Measurements from ENCODE around the gene IFITM2. TPM values are rescaled to one million over a fixed set of nuclear protein-coding genes. Genes with fewer than 3 reads are reported as not detected.

Gene IFITM2
- total RNA-seq (2022; extraction: Qiagen RNA extraction; ENCODE audit: low read depth) = 56.4 to 65.7 TPM (median 61.5 TPM) in 5 replicates

DNA sequence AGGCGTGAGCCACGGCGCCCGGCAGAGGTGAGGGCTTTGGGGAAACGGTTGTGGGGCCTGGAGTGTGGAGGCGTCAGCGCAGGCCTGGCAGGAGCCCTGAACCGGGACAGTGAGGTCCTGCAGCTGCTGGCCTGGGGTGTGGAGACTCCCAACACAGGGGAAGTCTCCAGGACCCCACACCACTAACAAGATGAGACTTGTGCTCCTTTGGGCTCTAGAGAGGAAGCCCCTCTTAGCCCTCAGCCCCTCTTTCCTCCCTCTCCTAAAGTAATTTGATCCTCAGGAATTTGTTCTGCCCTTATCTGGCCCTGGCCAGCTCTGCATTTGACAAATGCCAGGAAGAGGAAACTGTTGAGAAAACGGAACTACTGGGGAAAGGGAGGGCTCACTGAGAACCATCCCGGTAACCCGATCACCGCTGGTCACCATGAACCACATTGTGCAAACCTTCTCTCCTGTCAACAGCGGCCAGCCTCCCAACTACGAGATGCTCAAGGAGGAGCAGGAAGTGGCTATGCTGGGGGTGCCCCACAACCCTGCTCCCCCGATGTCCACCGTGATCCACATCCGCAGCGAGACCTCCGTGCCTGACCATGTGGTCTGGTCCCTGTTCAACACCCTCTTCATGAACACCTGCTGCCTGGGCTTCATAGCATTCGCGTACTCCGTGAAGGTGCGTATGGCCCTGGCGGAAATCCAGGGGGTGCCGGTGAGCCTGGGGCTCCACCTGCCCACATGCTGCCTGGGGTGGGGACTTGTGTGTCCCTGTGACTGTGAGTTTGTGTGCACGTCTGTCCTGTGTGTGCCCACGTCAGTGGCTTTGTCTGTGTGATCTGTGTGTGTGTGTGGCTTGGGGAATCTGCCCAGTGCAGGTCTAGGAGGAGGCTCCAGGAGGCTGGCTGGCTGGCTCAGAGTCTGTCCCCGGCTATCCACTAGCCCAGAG is at the start of gene IFITM2:
TSS of gene IFITM2 (plus strand) at position 51 of the 943 bp plus-strand sequence. CDS start at position 428, 377 bp downstream.

GRCh38 chr11:278001-278951 is 29.3 kb upstream of the IFITM2 start, which contains the start of gene NLRP6:
NLRP6 (plus strand) TSS chr11:278407; CDS start chr11:278570, 163 bp downstream.

GRCh38 chr11:288478-289397 is 18.9 kb upstream of the IFITM2 start, which contains the start of gene PGGHG:
PGGHG (plus strand) TSS chr11:289126; CDS start chr11:289817, 691 bp downstream.

GRCh38 chr11:299081-299891 is 8.3 kb upstream of the IFITM2 start, which contains the start of gene IFITM5:
IFITM5 (minus strand) TSS chr11:299526; CDS start chr11:299490, 36 bp downstream.

GRCh38 chr11:313787-314553 is 6.4 kb downstream of the IFITM2 start, which contains the start of gene IFITM1:
IFITM1 (plus strand) TSS chr11:314040; CDS start chr11:314171, 131 bp downstream.

Other genes starting within 250 kb of the IFITM2 start
- not detected in 5 replicates for gene SCGB1C1, start 114.7 kb upstream of the IFITM2 start, total RNA-seq (2022; extraction: Qiagen RNA extraction; ENCODE audit: low read depth)
- gene BET1L, start 100.4 kb upstream of the IFITM2 start, total RNA-seq (2022; extraction: Qiagen RNA extraction; ENCODE audit: low read depth) = 39.2 to 51.8 TPM (median 44.9 TPM) in 5 replicates
- 104 to 118 TPM (median 111 TPM) in 5 replicates for gene RIC8A, start 100.1 kb upstream of the IFITM2 start, total RNA-seq (2022; extraction: Qiagen RNA extraction; ENCODE audit: low read depth)
- 13.8 to 20.8 TPM (median 18.3 TPM) in 5 replicates for gene SIRT3, start 71.5 kb upstream of the IFITM2 start, total RNA-seq (2022; extraction: Qiagen RNA extraction; ENCODE audit: low read depth)
- 169 to 199 TPM (median 171 TPM) in 5 replicates for gene PSMD13, start 70.8 kb upstream of the IFITM2 start, total RNA-seq (2022; extraction: Qiagen RNA extraction; ENCODE audit: low read depth)
- gene NLRP6, start 29.4 kb upstream of the IFITM2 start, total RNA-seq (2022; extraction: Qiagen RNA extraction; ENCODE audit: low read depth) = 0.08 TPM in 1 of 5 replicates, not detected in the others
- 6.4 to 11.8 TPM (median 10.0 TPM) in 5 replicates for gene PGGHG, start 18.7 kb upstream of the IFITM2 start, total RNA-seq (2022; extraction: Qiagen RNA extraction; ENCODE audit: low read depth)
- not detected in 5 replicates for gene IFITM5, start 8.3 kb upstream of the IFITM2 start, total RNA-seq (2022; extraction: Qiagen RNA extraction; ENCODE audit: low read depth)
- gene IFITM1, start 6.2 kb downstream of the IFITM2 start, total RNA-seq (2022; extraction: Qiagen RNA extraction; ENCODE audit: low read depth) = 0.25 to 0.75 TPM (median 0.49 TPM) in 5 replicates
- gene IFITM3, start 13.0 kb downstream of the IFITM2 start, total RNA-seq (2022; extraction: Qiagen RNA extraction; ENCODE audit: low read depth) = 20.4 to 36.3 TPM (median 31.6 TPM) in 5 replicates
- 11.0 to 22.7 TPM (median 15.6 TPM) in 5 replicates for gene B4GALNT4, start 61.7 kb downstream of the IFITM2 start, total RNA-seq (2022; extraction: Qiagen RNA extraction; ENCODE audit: low read depth)
- gene PKP3, start 86.4 kb downstream of the IFITM2 start, total RNA-seq (2022; extraction: Qiagen RNA extraction; ENCODE audit: low read depth) = 26.4 to 39.8 TPM (median 36.5 TPM) in 5 replicates
- gene SIGIRR, start 107.2 kb downstream of the IFITM2 start, total RNA-seq (2022; extraction: Qiagen RNA extraction; ENCODE audit: low read depth) = 59.9 to 95.2 TPM (median 84.4 TPM) in 5 replicates
- 0.61 to 1.6 TPM (median 1.2 TPM) in 5 replicates for gene ANO9, start 134.2 kb downstream of the IFITM2 start, total RNA-seq (2022; extraction: Qiagen RNA extraction; ENCODE audit: low read depth)
- gene PTDSS2, start 142.5 kb downstream of the IFITM2 start, total RNA-seq (2022; extraction: Qiagen RNA extraction; ENCODE audit: low read depth) = 31.4 to 49.0 TPM (median 44.3 TPM) in 5 replicates
- gene RNH1, start 199.4 kb downstream of the IFITM2 start, total RNA-seq (2022; extraction: Qiagen RNA extraction; ENCODE audit: low read depth) = 119 to 170 TPM (median 165 TPM) in 5 replicates
- gene HRAS, start 227.8 kb downstream of the IFITM2 start, total RNA-seq (2022; extraction: Qiagen RNA extraction; ENCODE audit: low read depth) = 93.4 to 148 TPM (median 142 TPM) in 5 replicates
- 0.45 to 0.96 TPM (median 0.67 TPM) in 5 replicates for gene LRRC56, start 229.7 kb downstream of the IFITM2 start, total RNA-seq (2022; extraction: Qiagen RNA extraction; ENCODE audit: low read depth)